K562 (cell line): ENCODE results near the gene ENO3. TPM values are rescaled to one million over a fixed set of nuclear protein-coding genes. Genes with fewer than 3 reads are reported as not detected.

Experiments
- ATAC-seq: fragments of 200-7000 bp; cut with Tn5 transposase; 3 replicates; pipeline ENCODE4 v1.9.1; 2020; ENCODE audit warnings: moderate library complexity
- BruUV-seq: library from RNA; stranded (reverse); fragments of 400-500 nt; replicated peaks from 2 replicates; lab custom pipeline; 2021; lab: Mats Ljungman, UMichigan
- CTCF ChIA-PET: fragments of 300-600 bp; formaldehyde crosslinking; extraction: SDS; loops from one replicate; lab custom pipeline; 2021; ENCODE audit warnings: low intra/inter-chr PET ratio; lab: Yijun Ruan, JAX
- POLR2A ChIA-PET: fragments of 300-600, 350-650 bp; sonication (Branson Sonifier 250); formaldehyde crosslinking; extraction: SDS; loops from one replicate; lab custom pipeline; 2021; ENCODE audit warnings: antibody characterized with exemption, inconsistent platforms; lab: Yijun Ruan, JAX
- DNase-seq, 4 experiments: peaks; one replicate each; pipeline versions ENCODE4 v3.0.0 to v3.0.0-alpha.2; 2011 to 2018; ENCODE audit warnings: low spot score in 3 of 4, mixed read lengths in 3 of 4; ENCODE audit errors: extremely low read depth in 1 of 4
- FAIRE-seq: peaks from 2 replicates; lab custom pipeline; 2011; peaks lifted over from hg19 to GRCh38; lab: Jason Lieb, UNC
- H2AFZ ChIP-seq: 2 replicates; pipeline ENCODE4 v1.6.0; 2011; ENCODE audit warnings: low read depth, low read length, control low read depth, inconsistent platforms
- H3K27ac ChIP-seq: fragments of 200-600 bp; 3 replicates; pipeline ENCODE4 v1.8.0; 2011; ENCODE audit warnings: low read depth, mild to moderate bottlenecking, control low read depth, inconsistent platforms, low read length, moderate library complexity, mixed read lengths; ENCODE audit errors: extremely low read depth
- H3K27me3 ChIP-seq, 2 experiments: fragments of 300-600 bp in 1 of 2; 2 replicates in 1 of 2; 3 replicates in 1 of 2; pipeline versions ENCODE4 v1.6.0 to v1.8.0; 2011; ENCODE audit warnings: inconsistent platforms in 2 of 2, low read length in 2 of 2, mild to moderate bottlenecking in 1 of 2, mixed read lengths in 1 of 2, moderate library complexity in 1 of 2; ENCODE audit not compliant: control insufficient read depth in 2 of 2, insufficient read depth in 2 of 2
- H3K36me3 ChIP-seq: fragments of 300-600 bp; 3 replicates; pipeline ENCODE4 v1.8.0; 2011; ENCODE audit warnings: mild to moderate bottlenecking, low read length, inconsistent platforms; ENCODE audit not compliant: control insufficient read depth, insufficient read depth
- H3K4me1 ChIP-seq, 2 experiments: fragments of 200-600 bp in 1 of 2; replicated peaks in 1 of 2; 2 replicates in 1 of 2; 3 replicates in 1 of 2; pipeline versions ENCODE4 v1.5.1 to v1.8.0; 2011; ENCODE audit warnings: inconsistent platforms in 2 of 2, low read length in 2 of 2, mild to moderate bottlenecking in 1 of 2, mixed read lengths in 1 of 2, moderate library complexity in 1 of 2; ENCODE audit not compliant: control insufficient read depth in 2 of 2, insufficient read depth in 2 of 2
- H3K4me2 ChIP-seq: 2 replicates; pipeline ENCODE4 v1.6.1; 2011; ENCODE audit warnings: low read length, control low read depth, inconsistent platforms, mixed read lengths; ENCODE audit not compliant: insufficient read depth
- H3K4me3 ChIP-seq: fragments of 200-600 bp; sonication (generic), shearing (Covaris generic); 2 replicates; pipeline ENCODE4 v1.5.1; 2016; ENCODE audit warnings: control low read depth, inconsistent platforms
- H3K79me2 ChIP-seq: fragments of 200-600 bp; 3 replicates; pipeline ENCODE4 v1.8.0; 2011; ENCODE audit warnings: low read length, inconsistent platforms; ENCODE audit not compliant: control insufficient read depth, insufficient read depth
- H3K9ac ChIP-seq, 2 experiments: 2 replicates each; pipeline versions ENCODE4 v1.6.0 to v1.6.1; 2011; ENCODE audit warnings: low read depth in 2 of 2, low read length in 2 of 2, control low read depth in 1 of 2, inconsistent platforms in 1 of 2, mild to moderate bottlenecking in 1 of 2, mixed read lengths in 1 of 2; ENCODE audit not compliant: insufficient read depth in 1 of 2
- H3K9me1 ChIP-seq: one replicate; pipeline ENCODE4 v1.6.0; 2011; ENCODE audit warnings: inconsistent platforms, mild to moderate bottlenecking, low read length, moderate library complexity; ENCODE audit not compliant: control insufficient read depth, insufficient read depth
- H3K9me3 ChIP-seq: replicated peaks from 2 replicates; pipeline ENCODE4 v1.5.1; 2011; ENCODE audit warnings: low read depth, low read length, inconsistent platforms; ENCODE audit not compliant: control insufficient read depth, insufficient read depth
- H4K20me1 ChIP-seq: replicated peaks from 2 replicates; pipeline ENCODE4 v1.6.1; 2011; ENCODE audit warnings: low read length, inconsistent platforms, mixed read lengths; ENCODE audit not compliant: control insufficient read depth, insufficient read depth
- ARHGAP35 ChIP-seq: fragments of 450-650 bp; IDR thresholded peaks from 2 replicates; pipeline ENCODE4 v1.6.1; 2018; ENCODE audit not compliant: partially characterized antibody
- CREBBP ChIP-seq: IDR thresholded peaks from one replicate; pipeline ENCODE4 v1.6.1; 2012; ENCODE audit warnings: low read depth, mild to moderate bottlenecking, control low read depth, inconsistent platforms, low read length
- GATA2 ChIP-seq: sonication (generic); formaldehyde crosslinking; IDR thresholded peaks from 2 replicates; pipeline ENCODE4 v1.4.0; 2020; ENCODE audit warnings: mild to moderate bottlenecking, missing genetic modification reagents
- MIER1 ChIP-seq: fragments of 450-650 bp; IDR thresholded peaks from 2 replicates; pipeline ENCODE4 v1.6.1; 2016; ENCODE audit warnings: antibody characterized with exemption, mild to moderate bottlenecking, low read depth
- SETDB1 ChIP-seq: IDR thresholded peaks from one replicate; pipeline ENCODE4 v1.6.1; 2012; ENCODE audit warnings: low read length, control low read depth, inconsistent platforms
- ZBTB17 ChIP-seq: fragments of 450-650 bp; formaldehyde crosslinking; IDR thresholded peaks from 2 replicates; pipeline ENCODE4 v1.4.0; 2020; ENCODE audit warnings: mild to moderate bottlenecking
- ZNF212 ChIP-seq: fragments of 450-650 bp; formaldehyde crosslinking; IDR thresholded peaks from 2 replicates; pipeline ENCODE4 v1.4.0; 2020; ENCODE audit warnings: mild to moderate bottlenecking
- ZNF354B ChIP-seq: fragments of 250-450 bp; sonication (Bioruptor Pico); IDR thresholded peaks from 2 replicates; pipeline ENCODE4 v1.4.0; 2020
- ZNF551 ChIP-seq: fragments of 250-450 bp; sonication (Bioruptor Pico); IDR thresholded peaks from 2 replicates; pipeline ENCODE4 v1.5.0; 2021; ENCODE audit warnings: mild to moderate bottlenecking, moderate library complexity
- in situ Hi-C: fragments of 300-500 bp; cut with MboI; formaldehyde crosslinking; loops from 4 replicates; pipeline ENCODE4 v1.15.0; 2018; ENCODE audit warnings: inconsistent platforms, mixed read lengths
- intact Hi-C: fragments of 100-400 bp; cut with micrococcal nuclease; formaldehyde crosslinking; loops from 2 replicates; pipeline ENCODE4 v1.14.2; 2022
- polyA plus RNA-seq, 8 experiments: library from polyadenylated mRNA; depleted of rRNA in 4 of 8; stranded (reverse) in 5 of 8; unstranded in 3 of 8; fragments of >200 nt; fragmentation: Nextera tagmentation in 2 of 8; fragmentation: Illumina TruSeq in 1 of 8; extraction: Ambion mirVana in 2 of 8; extraction: Trizol in 1 of 8; gene quantifications; 2 replicates each; pipeline versions ENCODE4 v1.2.1 to v1.2.3, GENCODE V29; 2011 to 2014; ENCODE audit warnings: inconsistent platforms in 1 of 8, missing spikeins in 1 of 8
- total RNA-seq, 7 experiments: library from RNA; depleted of rRNA in 6 of 7; stranded (reverse); fragments of >200 nt in 6 of 7; fragmentation: Illumina TruSeq in 2 of 7; extraction: Trizol in 2 of 7; gene quantifications; 2 replicates each; pipeline versions ENCODE4 v1.2.1 to v1.2.3, GENCODE V29; 2011 to 2021; ENCODE audit warnings: low replicate concordance in 1 of 7
- TF ChIP-seq, protein P1 (sequence below): fragments of 450-650 bp; IDR thresholded peaks from 2 replicates; pipeline ENCODE4 v1.6.1; 2016; ENCODE audit warnings: missing biosample characterization, missing genetic modification characterization
- TF ChIP-seq, protein P2 (sequence below): fragments of 250-450 bp; sonication (Bioruptor Pico); IDR thresholded peaks from 2 replicates; pipeline ENCODE4 v1.4.0; 2020; ENCODE audit warnings: mild to moderate bottlenecking, moderate library complexity
- TF ChIP-seq, protein P3 (sequence below): fragments of 450-650 bp; IDR thresholded peaks from 2 replicates; pipeline ENCODE4 v1.6.1; 2016
- TF ChIP-seq, protein P4 (sequence below): sonication (generic); formaldehyde crosslinking; IDR thresholded peaks from 2 replicates; pipeline ENCODE4 v1.8.1; 2023; ENCODE audit warnings: mild to moderate bottlenecking, missing genetic modification reagents
- TF ChIP-seq, protein P5 (sequence below): fragments of 450-650 bp; formaldehyde crosslinking; IDR thresholded peaks from 2 replicates; pipeline ENCODE4 v1.4.0; 2020; ENCODE audit warnings: mild to moderate bottlenecking, moderate library complexity

ENO3 gene
- total and polyA plus RNA-seq, 9 of the 15 experiments (the other 6 are each of a cell fraction or from before 2014, with no cell fraction given) = 5.7 to 17.2 (median 9.9) TPM

DNA sequence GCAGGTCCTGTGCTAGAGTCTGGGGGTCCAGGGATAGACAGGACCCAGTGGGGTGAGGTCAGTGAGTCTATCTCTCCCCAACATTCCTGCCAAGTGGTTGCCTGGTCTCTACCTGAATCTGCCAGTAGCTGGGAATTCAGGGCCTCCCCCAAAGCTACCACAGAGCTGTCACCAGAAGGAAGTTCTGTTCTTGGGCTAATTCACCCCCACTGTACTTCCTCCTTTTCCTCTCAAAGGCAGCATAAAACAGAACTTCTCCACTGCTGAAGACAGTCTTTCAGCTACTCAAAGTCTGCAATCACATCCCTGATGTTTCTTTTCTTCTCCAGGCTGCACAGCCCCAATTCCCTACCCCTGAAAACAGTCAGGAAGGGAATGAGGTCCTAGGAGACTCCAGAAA lies 27.8 kb downstream of the ENO3 start:
- H3K27me3 ChIP-seq = no peaks in the 10 kb centered on the region
- CTCF ChIA-PET = no interaction called here
- intact Hi-C loops (no loop called here), in situ Hi-C loops (no loop called here)
- no peaks in the 10 kb centered on the region for H3K9me1 ChIP-seq
- no peak for FAIRE-seq
- H3K4me1 ChIP-seq = peaks cover 0 to 6% of the 10 kb centered on the region in 2 experiments; a peak in 1 of 5 replicates
- POLR2A ChIA-PET = interaction anchor here (1.4 kb wide), 1 partner anchor 9 kb away, joined by 8 read pairs; no protein-coding TSS in a partner anchor
- H3K36me3 ChIP-seq = peaks cover 79% of the 10 kb centered on the region
- no peak overlapping the region for H3K4me3 ChIP-seq
- no peak for DNase-seq
- no peak overlapping the region for H3K4me2 ChIP-seq
- no peaks in the 10 kb centered on the region for H3K79me2 ChIP-seq
- no peaks in the 10 kb centered on the region for H3K9me3 ChIP-seq
- H2AFZ ChIP-seq = no peak overlapping the region
- 0 out of 2 replicates have a peak, but pooled peaks cover 6% of the 10 kb centered on the region for H4K20me1 ChIP-seq
- ATAC-seq = no peak
- H3K27ac ChIP-seq = no peak overlapping the region
- BruUV-seq = no TSS peak
- H3K9ac ChIP-seq = no peak overlapping the region
- TF ChIP-seq GATA2 (no peak), MIER1 (no peak), SETDB1 (no peak), ZBTB17 (CRISPR knock-in tag) (no peak), ZNF212 (no peak), ZNF551 (CRISPR knock-in tag) (no peak), ARHGAP35 (no peak), ZNF354B (no peak), CREBBP (no peak)
- TF ChIP-seq, protein P1, sequence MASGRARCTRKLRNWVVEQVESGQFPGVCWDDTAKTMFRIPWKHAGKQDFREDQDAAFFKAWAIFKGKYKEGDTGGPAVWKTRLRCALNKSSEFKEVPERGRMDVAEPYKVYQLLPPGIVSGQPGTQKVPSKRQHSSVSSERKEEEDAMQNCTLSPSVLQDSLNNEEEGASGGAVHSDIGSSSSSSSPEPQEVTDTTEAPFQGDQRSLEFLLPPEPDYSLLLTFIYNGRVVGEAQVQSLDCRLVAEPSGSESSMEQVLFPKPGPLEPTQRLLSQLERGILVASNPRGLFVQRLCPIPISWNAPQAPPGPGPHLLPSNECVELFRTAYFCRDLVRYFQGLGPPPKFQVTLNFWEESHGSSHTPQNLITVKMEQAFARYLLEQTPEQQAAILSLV (tag) = no peak
- TF ChIP-seq, protein P2, sequence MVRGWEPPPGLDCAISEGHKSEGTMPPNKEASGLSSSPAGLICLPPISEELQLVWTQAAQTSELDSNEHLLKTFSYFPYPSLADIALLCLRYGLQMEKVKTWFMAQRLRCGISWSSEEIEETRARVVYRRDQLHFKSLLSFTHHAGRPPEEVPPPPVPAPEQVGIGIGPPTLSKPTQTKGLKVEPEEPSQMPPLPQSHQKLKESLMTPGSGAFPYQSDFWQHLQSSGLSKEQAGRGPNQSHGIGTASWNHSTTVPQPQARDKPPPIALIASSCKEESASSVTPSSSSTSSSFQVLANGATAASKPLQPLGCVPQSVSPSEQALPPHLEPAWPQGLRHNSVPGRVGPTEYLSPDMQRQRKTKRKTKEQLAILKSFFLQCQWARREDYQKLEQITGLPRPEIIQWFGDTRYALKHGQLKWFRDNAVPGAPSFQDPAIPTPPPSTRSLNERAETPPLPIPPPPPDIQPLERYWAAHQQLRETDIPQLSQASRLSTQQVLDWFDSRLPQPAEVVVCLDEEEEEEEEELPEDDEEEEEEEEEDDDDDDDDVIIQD = no peak
- TF ChIP-seq, protein P3, sequence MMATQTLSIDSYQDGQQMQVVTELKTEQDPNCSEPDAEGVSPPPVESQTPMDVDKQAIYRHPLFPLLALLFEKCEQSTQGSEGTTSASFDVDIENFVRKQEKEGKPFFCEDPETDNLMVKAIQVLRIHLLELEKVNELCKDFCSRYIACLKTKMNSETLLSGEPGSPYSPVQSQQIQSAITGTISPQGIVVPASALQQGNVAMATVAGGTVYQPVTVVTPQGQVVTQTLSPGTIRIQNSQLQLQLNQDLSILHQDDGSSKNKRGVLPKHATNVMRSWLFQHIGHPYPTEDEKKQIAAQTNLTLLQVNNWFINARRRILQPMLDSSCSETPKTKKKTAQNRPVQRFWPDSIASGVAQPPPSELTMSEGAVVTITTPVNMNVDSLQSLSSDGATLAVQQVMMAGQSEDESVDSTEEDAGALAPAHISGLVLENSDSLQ = no peak
- TF ChIP-seq, protein P4, sequence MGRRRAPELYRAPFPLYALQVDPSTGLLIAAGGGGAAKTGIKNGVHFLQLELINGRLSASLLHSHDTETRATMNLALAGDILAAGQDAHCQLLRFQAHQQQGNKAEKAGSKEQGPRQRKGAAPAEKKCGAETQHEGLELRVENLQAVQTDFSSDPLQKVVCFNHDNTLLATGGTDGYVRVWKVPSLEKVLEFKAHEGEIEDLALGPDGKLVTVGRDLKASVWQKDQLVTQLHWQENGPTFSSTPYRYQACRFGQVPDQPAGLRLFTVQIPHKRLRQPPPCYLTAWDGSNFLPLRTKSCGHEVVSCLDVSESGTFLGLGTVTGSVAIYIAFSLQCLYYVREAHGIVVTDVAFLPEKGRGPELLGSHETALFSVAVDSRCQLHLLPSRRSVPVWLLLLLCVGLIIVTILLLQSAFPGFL (CRISPR knock-in tag) = no peak
- TF ChIP-seq, protein P5, sequence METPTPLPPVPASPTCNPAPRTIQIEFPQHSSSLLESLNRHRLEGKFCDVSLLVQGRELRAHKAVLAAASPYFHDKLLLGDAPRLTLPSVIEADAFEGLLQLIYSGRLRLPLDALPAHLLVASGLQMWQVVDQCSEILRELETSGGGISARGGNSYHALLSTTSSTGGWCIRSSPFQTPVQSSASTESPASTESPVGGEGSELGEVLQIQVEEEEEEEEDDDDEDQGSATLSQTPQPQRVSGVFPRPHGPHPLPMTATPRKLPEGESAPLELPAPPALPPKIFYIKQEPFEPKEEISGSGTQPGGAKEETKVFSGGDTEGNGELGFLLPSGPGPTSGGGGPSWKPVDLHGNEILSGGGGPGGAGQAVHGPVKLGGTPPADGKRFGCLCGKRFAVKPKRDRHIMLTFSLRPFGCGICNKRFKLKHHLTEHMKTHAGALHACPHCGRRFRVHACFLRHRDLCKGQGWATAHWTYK (CRISPR knock-in tag) = no peak
